Mucosa of rectum (tissue), 2 donors: ENCODE data around the gene RAB9B.
A peak's percentile ranks its signal among the peaks of the same experiment; 100 is the strongest.
"Not testable (repeated sequence)": the region's sequence is repeated elsewhere in the genome, so short reads cannot be mapped to it uniquely, and the experiment has no call there.

Experiments
- H3K27ac ChIP-seq, 2 donors: one replicate each; pipeline ENCODE4 v1.7.0; 2013; ENCODE audit warnings: inconsistent platforms in 2 of 2, low read depth in 2 of 2, low read length in 2 of 2
- H3K27me3 ChIP-seq, 2 donors: one replicate each; pipeline ENCODE4 v1.7.0; 2013; ENCODE audit warnings: low read length in 2 of 2; ENCODE audit not compliant: control insufficient read depth in 2 of 2, insufficient read depth in 2 of 2
- H3K36me3 ChIP-seq, 2 donors: one replicate each; pipeline ENCODE4 v1.7.0; 2013; ENCODE audit warnings: low read length in 2 of 2; ENCODE audit not compliant: control insufficient read depth in 2 of 2, insufficient read depth in 2 of 2
- H3K4me1 ChIP-seq, 2 donors: one replicate each; pipeline ENCODE4 v1.7.0; 2013; ENCODE audit warnings: low read length in 2 of 2, mild to moderate bottlenecking in 1 of 2; ENCODE audit not compliant: control insufficient read depth in 2 of 2, insufficient read depth in 2 of 2
- H3K4me3 ChIP-seq, 2 donors: one replicate each; pipeline ENCODE4 v1.7.0; 2013; ENCODE audit warnings: low read length in 2 of 2
- H3K9ac ChIP-seq, 2 donors: one replicate each; pipeline ENCODE4 v1.7.0; 2013; ENCODE audit warnings: low read length in 2 of 2, low read depth in 1 of 2, mild to moderate bottlenecking in 1 of 2
- H3K9me3 ChIP-seq, 2 donors: one replicate each; pipeline ENCODE4 v1.7.0; 2013; ENCODE audit warnings: low read length in 2 of 2; ENCODE audit not compliant: control insufficient read depth in 2 of 2
- donor health status: healthy.
- donor health status: Normal muscosa, but diverticular disease.

RAB9B gene

GRCh38 chrX:103845165-103845653 is 13.2 kb upstream of the RAB9B start:
- H3K9ac ChIP-seq, result no peak overlapping the region
- H3K36me3 ChIP-seq, result no peaks in the 10 kb centered on the region
- peaks cover 0 to 6% of the 10 kb centered on the region in 2 donors for H3K27me3 ChIP-seq
- H3K4me3 ChIP-seq, result no peak overlapping the region
- H3K9me3 ChIP-seq, result no peaks in the 10 kb centered on the region
- no peak overlapping the region for H3K27ac ChIP-seq
- H3K4me1 ChIP-seq, result no peaks in the 10 kb centered on the region

DNA sequence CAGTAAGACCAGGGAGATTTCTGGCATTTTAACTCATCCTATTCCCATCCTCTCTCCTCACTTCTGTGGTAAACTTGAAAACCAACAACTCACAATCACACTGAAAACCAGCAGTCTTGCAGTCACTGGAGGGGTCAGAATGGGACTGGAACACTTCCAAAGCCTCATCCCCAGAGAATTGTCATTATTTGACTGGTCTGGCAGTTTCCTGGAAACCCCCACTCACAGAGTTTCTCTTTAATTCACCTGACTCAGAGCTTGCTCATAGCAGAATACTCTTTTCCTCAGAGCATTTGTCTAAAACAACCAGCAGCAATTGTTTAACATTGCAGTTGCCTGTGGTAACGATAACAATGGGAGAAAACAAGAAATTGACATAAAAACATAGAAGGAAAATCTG is 7.3 kb upstream of the RAB9B start:
- no peaks in the 10 kb centered on the region for H3K27me3 ChIP-seq
- no peak overlapping the region for H3K27ac ChIP-seq
- H3K9ac ChIP-seq, result no peak overlapping the region
- no peak overlapping the region for H3K4me3 ChIP-seq
- H3K4me1 ChIP-seq, result no peaks in the 10 kb centered on the region
- no peaks in the 10 kb centered on the region for H3K9me3 ChIP-seq
- no peaks in the 10 kb centered on the region for H3K36me3 ChIP-seq

DNA sequence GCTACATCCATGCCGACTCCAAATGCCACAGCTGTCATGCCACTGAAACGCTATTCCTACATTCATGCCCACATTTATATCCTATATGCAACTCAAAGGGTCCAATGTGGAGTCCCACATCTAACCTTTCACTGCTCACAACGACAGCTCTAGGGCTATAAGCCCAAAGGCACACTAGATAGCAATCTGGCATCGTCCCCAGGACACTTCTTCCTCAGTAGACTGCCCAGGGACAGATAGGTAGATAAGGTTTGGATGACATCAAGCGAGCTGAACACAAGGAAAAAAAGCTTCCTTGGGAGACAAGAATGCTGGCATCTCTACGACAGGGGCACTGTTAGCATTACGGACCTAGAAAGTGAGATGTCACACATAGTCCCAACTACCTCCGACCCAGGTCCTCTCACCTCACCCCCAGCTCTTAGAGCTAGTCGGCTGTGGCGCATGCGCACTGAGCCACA is 685 bp downstream of the RAB9B start:
- Histone ChIP-seq H3K4me3 (peak overlapping the region; percentile 67 to 70), H3K27ac (no peak overlapping the region), H3K9me3 (no peaks in the 10 kb centered on the region), H3K9ac (peak overlapping the region; percentile 9 to 57), H3K36me3 (no peaks in the 10 kb centered on the region), H3K4me1 (peaks cover 0 to 5% of the 10 kb centered on the region in 2 donors), H3K27me3 (no peaks in the 10 kb centered on the region)

GRCh38 chrX:103830848-103831247 is 1.2 kb downstream of the RAB9B start:
- no peak overlapping the region for H3K27ac ChIP-seq
- no peaks in the 10 kb centered on the region for H3K36me3 ChIP-seq
- no peaks in the 10 kb centered on the region for H3K9me3 ChIP-seq
- H3K4me1 ChIP-seq, result peaks cover 0 to 5% of the 10 kb centered on the region in 2 donors
- no peak overlapping the region for H3K4me3 ChIP-seq
- H3K9ac ChIP-seq, result no peak overlapping the region
- no peaks in the 10 kb centered on the region for H3K27me3 ChIP-seq

DNA sequence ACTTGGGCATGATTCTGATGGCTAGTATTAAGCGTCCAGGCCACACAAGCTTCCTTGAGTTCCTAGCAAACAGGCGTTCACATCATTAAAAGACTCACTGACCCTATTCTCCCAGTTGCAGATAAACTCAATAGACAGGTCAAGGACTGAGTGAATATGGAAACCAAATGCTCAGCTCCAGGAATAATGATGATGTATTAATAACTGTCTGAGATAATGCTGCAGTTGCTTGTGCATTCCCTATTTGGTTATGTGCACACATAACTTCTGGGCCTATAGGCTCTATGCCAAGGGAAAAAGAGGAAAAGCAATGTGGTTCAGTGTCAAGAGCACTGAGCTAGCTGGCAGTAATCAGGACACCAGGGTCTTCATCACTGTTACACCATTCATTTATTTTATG is 3.5 kb downstream of the RAB9B start:
- Histone ChIP-seq H3K4me1 (peaks cover 0 to 5% of the 10 kb centered on the region in 2 donors), H3K36me3 (no peaks in the 10 kb centered on the region), H3K9me3 (no peaks in the 10 kb centered on the region), H3K9ac (no peak overlapping the region), H3K4me3 (no peak overlapping the region), H3K27me3 (no peaks in the 10 kb centered on the region), H3K27ac (no peak overlapping the region)

- no peaks in the 10 kb centered on the region for H3K4me1 ChIP-seq
- no peaks in the 10 kb centered on the region for H3K27me3 ChIP-seq
- H3K9ac ChIP-seq, result no peak overlapping the region
- no peaks in the 10 kb centered on the region for H3K36me3 ChIP-seq
- H3K4me3 ChIP-seq, result no peak overlapping the region
- H3K27ac ChIP-seq, result no peak overlapping the region
- H3K9me3 ChIP-seq, result no peaks in the 10 kb centered on the region
Observed at GRCh38 chrX:103825881-103826280, 6.2 kb downstream of the RAB9B start.

GRCh38 chrX:103823591-103823990 is 8.5 kb downstream of the RAB9B start:
- Histone ChIP-seq H3K9ac (no peak overlapping the region), H3K27me3 (no peaks in the 10 kb centered on the region), H3K27ac (no peak overlapping the region), H3K36me3 (no peaks in the 10 kb centered on the region), H3K4me3 (no peak overlapping the region), H3K9me3 (no peaks in the 10 kb centered on the region), H3K4me1 (no peaks in the 10 kb centered on the region)

- not testable (repeated sequence) for H3K27me3 ChIP-seq, H3K9ac ChIP-seq, H3K4me1 ChIP-seq, H3K27ac ChIP-seq, H3K36me3 ChIP-seq, H3K4me3 ChIP-seq, H3K9me3 ChIP-seq
Observed at GRCh38 chrX:103820802-103821201, 11.3 kb downstream of the RAB9B start.

DNA sequence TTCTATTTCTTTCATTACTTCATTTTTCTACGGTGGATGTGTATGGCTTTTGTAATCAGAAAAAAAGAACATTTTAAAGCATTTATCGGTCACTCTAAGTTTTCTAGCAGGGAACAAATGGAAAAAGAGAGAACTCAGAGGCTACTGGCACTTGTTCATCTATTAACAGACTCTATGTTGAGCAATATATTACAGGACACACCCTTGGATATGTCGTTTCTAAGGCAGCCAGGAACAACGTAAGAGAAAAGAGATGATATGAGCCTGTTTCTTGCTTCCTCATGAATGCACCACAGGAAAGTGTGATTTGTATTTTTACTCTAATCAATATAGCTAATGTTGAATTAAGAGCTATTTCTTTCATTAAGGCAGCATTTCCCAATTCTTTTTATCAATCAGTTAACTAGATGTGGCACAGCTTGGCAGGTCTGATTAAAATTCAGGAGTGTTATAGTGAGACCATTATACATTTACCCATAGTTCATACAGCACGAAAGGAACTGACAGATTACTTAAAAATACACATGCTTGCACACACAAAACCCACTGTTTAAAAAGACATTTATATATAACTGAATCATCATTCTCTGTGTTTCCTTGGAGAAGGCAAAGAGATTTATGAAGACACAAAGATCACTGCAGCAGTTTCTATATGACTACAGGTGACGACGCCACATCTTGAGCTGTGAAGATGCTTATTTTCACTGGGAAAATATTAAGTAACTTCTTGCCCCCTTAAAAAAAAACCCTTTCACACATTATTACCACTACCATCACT is 13.0 kb downstream of the RAB9B start:
- no peaks in the 10 kb centered on the region for H3K4me1 ChIP-seq
- no peak overlapping the region for H3K9ac ChIP-seq

GRCh38 chrX:103817502-103817901 is 14.6 kb downstream of the RAB9B start:
- Histone ChIP-seq H3K36me3 (no peaks in the 10 kb centered on the region), H3K9me3 (no peaks in the 10 kb centered on the region)

More for the DNA sequence above, 13.0 kb downstream of the RAB9B start:
- peaks cover 0 to 3% of the 10 kb centered on the region in 2 donors for H3K27me3 ChIP-seq
- no peak overlapping the region for H3K27ac ChIP-seq
- H3K9me3 ChIP-seq, result no peaks in the 10 kb centered on the region
- no peak overlapping the region for H3K4me3 ChIP-seq
- no peaks in the 10 kb centered on the region for H3K36me3 ChIP-seq

More at GRCh38 chrX:103817502-103817901, 14.6 kb downstream of the RAB9B start:
- no peak overlapping the region for H3K4me3 ChIP-seq
- H3K27ac ChIP-seq, result no peak overlapping the region
- no peak overlapping the region for H3K9ac ChIP-seq
- H3K27me3 ChIP-seq, result peaks cover 0 to 3% of the 10 kb centered on the region in 2 donors
- no peaks in the 10 kb centered on the region for H3K4me1 ChIP-seq
